GM12878 (cell line): ENCODE measurements around the gene EML3.
A peak's percentile ranks its signal among the peaks of the same experiment; 100 is the strongest.

Experiments
- BCL3 ChIP-seq: IDR thresholded peaks from 2 replicates; pipeline ENCODE4 v1.6.1; 2011; ENCODE audit warnings: borderline replicate concordance, low read depth, mild to moderate bottlenecking, moderate library complexity, low read length; ENCODE audit not compliant: insufficient read depth, poor library complexity, severe bottlenecking
- CTCF ChIP-seq, 3 experiments: IDR thresholded peaks in 2 of 3; conservative IDR thresholded peaks in 1 of 3; 2 replicates each; pipeline ENCODE4 v1.5.1; 2011; ENCODE audit warnings: low read depth in 3 of 3, low read length in 3 of 3, mild to moderate bottlenecking in 3 of 3, control low read depth in 2 of 3, moderate library complexity in 2 of 3, inconsistent platforms in 1 of 3, mixed read lengths in 1 of 3; ENCODE audit not compliant: control insufficient read depth in 2 of 3, insufficient read depth in 1 of 3; ENCODE audit errors: extremely low read depth in 1 of 3
- CUX1 ChIP-seq: IDR thresholded peaks from 2 replicates; pipeline ENCODE4 v1.6.1; 2012; ENCODE audit warnings: improper control_type of control experiment, low read depth, low read length; ENCODE audit not compliant: insufficient replicate concordance
- HCFC1 ChIP-seq: fragments of 150-350 bp; IDR thresholded peaks from 2 replicates; pipeline ENCODE4 v1.6.1; 2014; ENCODE audit warnings: low read length
- HDGF ChIP-seq: fragments of 450-650 bp; IDR thresholded peaks from 2 replicates; pipeline ENCODE4 v1.6.1; 2016; ENCODE audit warnings: antibody characterized with exemption
- JUND ChIP-seq: IDR thresholded peaks from 2 replicates; pipeline ENCODE4 v1.6.1; 2012; ENCODE audit warnings: low read depth, mild to moderate bottlenecking, low read length, improper control_type of control experiment, moderate library complexity
- MEF2A ChIP-seq: IDR thresholded peaks from 2 replicates; pipeline ENCODE4 v1.6.1; 2011; ENCODE audit warnings: low read depth, mild to moderate bottlenecking, low read length, moderate library complexity; ENCODE audit not compliant: insufficient read depth
- POLR2A ChIP-seq: IDR thresholded peaks from 2 replicates; pipeline ENCODE4 v1.6.1; 2011; ENCODE audit warnings: low read depth, mild to moderate bottlenecking, low read length
- SIN3A ChIP-seq: IDR thresholded peaks from 2 replicates; pipeline ENCODE4 v1.6.1; 2012; ENCODE audit warnings: low read depth, low read length, improper control_type of control experiment
- SMAD1 ChIP-seq: fragments of 450-650 bp; IDR thresholded peaks from 2 replicates; pipeline ENCODE4 v1.6.1; 2018; ENCODE audit warnings: mild to moderate bottlenecking, low read depth; ENCODE audit not compliant: partially characterized antibody
- SMC3 ChIP-seq: IDR thresholded peaks from 2 replicates; pipeline ENCODE4 v1.6.1; 2011; ENCODE audit warnings: low read length, improper control_type of control experiment, borderline replicate concordance
- TF ChIP-seq, protein P1 (sequence below): IDR thresholded peaks from 2 replicates; pipeline ENCODE4 v1.6.1; 2012; ENCODE audit warnings: mild to moderate bottlenecking, low read depth, low read length

DNA sequence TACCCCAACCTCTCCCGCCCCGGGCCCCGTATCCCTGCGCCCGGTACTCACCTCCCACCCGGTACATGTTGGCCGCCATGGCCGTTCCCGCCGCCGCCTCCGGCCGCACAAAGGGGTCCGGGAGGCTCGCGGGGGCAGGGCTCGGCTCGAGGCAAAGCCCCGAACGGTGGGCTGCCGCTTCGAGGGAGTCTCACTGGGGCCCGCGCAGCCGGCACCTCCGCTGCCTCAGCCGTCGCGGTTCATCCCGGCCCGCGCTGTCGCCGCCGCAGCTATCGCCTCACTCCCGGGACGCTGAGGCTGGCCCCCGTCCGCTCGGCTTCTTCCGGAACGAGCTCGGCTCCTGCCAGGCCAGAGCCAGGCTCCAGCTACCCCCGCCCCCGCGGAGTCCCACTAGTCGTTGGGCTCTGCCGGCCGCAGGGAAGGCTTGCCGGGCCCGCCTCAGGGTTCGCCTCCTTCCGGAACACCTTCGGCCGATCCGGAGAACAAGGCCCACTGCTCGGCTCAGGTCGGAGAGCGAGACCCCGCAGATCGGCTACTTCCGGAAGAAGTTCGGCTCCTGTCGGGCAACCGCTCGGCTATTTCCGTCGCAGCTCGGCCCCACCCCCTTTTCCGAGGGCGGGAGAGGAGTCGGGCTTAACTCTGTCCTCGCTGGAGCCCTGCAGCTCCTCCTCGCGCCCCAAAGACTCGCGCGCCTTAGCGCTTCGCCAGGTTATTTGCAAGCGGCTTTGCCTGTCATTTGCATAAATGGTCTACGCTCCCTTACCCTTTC lies 11.0 kb downstream of the EML3 start, which contains the start of gene MTA2:
- TF ChIP-seq MEF2A, result 0 out of 2 replicates have a peak, but pooled peaks have one; percentile 25
- peak; percentile 85 for TF ChIP-seq POLR2A
- peak; percentile 18 for TF ChIP-seq BCL3
- 0 out of 6 replicates have a peak, but pooled peaks of 1 of the 3 experiments have one; percentile 7 for TF ChIP-seq CTCF (IDR thresholded peaks at IDR 0.05 in 2 of 3, conservative IDR thresholded peaks at IDR 0.05 in 1 of 3; ENCODE audit: control insufficient read depth in 2 of 3, extremely low read depth in 1 of 3, insufficient read depth in 1 of 3, low read depth in 3 of 3, low read length in 3 of 3)
- TF ChIP-seq HDGF, result peak; percentile 89
- no peak for TF ChIP-seq SIN3A
- no peak for TF ChIP-seq JUND
- TF ChIP-seq, protein P1, sequence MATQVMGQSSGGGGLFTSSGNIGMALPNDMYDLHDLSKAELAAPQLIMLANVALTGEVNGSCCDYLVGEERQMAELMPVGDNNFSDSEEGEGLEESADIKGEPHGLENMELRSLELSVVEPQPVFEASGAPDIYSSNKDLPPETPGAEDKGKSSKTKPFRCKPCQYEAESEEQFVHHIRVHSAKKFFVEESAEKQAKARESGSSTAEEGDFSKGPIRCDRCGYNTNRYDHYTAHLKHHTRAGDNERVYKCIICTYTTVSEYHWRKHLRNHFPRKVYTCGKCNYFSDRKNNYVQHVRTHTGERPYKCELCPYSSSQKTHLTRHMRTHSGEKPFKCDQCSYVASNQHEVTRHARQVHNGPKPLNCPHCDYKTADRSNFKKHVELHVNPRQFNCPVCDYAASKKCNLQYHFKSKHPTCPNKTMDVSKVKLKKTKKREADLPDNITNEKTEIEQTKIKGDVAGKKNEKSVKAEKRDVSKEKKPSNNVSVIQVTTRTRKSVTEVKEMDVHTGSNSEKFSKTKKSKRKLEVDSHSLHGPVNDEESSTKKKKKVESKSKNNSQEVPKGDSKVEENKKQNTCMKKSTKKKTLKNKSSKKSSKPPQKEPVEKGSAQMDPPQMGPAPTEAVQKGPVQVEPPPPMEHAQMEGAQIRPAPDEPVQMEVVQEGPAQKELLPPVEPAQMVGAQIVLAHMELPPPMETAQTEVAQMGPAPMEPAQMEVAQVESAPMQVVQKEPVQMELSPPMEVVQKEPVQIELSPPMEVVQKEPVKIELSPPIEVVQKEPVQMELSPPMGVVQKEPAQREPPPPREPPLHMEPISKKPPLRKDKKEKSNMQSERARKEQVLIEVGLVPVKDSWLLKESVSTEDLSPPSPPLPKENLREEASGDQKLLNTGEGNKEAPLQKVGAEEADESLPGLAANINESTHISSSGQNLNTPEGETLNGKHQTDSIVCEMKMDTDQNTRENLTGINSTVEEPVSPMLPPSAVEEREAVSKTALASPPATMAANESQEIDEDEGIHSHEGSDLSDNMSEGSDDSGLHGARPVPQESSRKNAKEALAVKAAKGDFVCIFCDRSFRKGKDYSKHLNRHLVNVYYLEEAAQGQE, result no peak
- no peak for TF ChIP-seq SMC3
- no peak for TF ChIP-seq CUX1
- 0 out of 2 replicates have a peak, but pooled peaks have one; percentile 7 for TF ChIP-seq HCFC1
- TF ChIP-seq SMAD1, result no peak
